ENCODE results near the gene SHMT2. TPM values are rescaled to one million over a fixed set of nuclear protein-coding genes. Genes with fewer than 3 reads are reported as not detected.

SHMT2 gene
- total and polyA plus RNA-seq, 2 donors, result 37.0 to 63.1 TPM

DNA sequence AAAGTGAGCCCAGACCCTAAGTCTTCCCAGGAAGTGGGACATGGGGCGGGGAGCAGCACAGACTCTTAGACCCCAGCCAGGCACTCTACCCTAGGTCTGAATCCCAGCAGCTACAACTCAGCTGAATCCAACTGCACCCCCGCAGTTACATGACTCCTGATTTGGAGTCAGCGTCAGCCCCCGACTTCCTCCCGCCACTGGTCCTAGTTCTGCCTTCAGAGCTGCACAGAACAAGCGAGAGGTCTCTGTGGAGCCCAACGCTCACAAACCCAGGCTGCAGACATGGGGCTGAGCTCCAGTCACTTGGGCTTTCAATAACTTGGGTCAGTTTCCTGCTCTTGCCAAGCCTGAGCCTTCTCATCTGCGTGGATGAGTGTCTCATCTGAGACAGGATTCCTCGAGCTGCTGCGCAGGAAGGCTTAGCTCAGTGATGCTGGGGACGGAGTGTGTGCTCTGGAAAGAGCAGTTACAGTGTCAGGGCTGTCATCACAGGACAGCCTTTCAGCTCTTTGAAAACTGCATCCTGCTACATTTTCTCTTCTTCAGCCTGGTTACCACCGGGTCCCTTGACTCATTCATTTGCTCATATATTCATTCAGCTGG lies 43.5 kb upstream of the SHMT2 start:
- H3K9me3 ChIP-seq (ENCODE audit: control insufficient read depth in 2 of 2, insufficient read depth in 1 of 2, low read length in 1 of 2), result no peaks in the 10 kb centered on the region
- H3K4me3 ChIP-seq (ENCODE audit: low read length in 2 of 2), result no peak overlapping the region
- H3K27me3 ChIP-seq (ENCODE audit: control insufficient read depth in 2 of 2, insufficient read depth in 1 of 2, low read length in 1 of 2), result peaks cover 0 to 8% of the 10 kb centered on the region in 2 donors
- DNase-seq (ENCODE audit: low read depth in 6 of 9, low spot score in 9 of 9), result no peak
- no peaks in the 10 kb centered on the region for H3K36me3 ChIP-seq (ENCODE audit: control insufficient read depth in 2 of 2, insufficient read depth in 2 of 2, low read length in 1 of 2)
- 93% methylated on average over 12 of the region's 12 CpGs for WGBS
- H3K4me1 ChIP-seq (ENCODE audit: control insufficient read depth in 2 of 2, insufficient read depth in 2 of 2, low read length in 2 of 2), result peaks cover 0 to 3% of the 10 kb centered on the region in 2 donors
- no peak overlapping the region for H3K27ac ChIP-seq (ENCODE audit: low read depth in 1 of 2, low read length in 1 of 2)

DNA sequence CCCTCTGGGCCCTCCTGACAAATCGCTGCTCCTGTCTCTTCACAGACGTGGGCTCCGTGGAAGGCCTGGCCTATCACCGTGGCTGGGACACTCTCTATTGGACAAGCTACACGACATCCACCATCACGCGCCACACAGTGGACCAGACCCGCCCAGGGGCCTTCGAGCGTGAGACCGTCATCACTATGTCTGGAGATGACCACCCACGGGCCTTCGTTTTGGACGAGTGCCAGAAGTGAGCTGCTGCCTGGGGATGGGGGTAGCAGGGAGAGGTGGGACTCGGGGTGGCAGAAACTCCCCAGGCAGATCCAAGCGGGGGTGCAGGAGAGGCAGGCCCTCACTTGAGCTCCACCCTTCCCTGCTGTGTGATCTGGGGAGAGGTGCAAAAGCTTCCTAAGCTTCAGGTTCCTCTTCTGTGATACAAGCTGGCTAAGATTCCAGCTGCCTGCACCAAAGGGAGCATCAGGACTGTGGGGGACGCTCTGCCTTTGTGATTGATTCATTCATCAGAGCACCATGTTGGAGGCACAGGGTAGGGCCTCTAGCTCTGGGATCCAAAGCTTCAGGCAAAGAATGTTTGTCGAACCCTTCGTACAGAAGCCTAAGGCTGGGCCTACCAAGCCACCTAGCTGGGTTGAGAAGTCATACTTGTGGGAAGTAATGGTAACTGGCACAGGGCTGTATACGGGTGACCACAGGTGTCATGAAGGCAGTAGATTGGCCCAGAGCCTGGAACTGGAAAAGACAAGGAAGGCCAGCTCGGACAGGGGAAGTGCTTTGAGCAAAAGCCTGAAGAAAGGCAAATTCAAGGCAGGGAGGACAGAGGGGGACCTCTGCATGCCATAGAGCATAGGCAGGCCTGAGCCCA lies 42.1 kb upstream of the SHMT2 start:
- H3K9me3 ChIP-seq (ENCODE audit: control insufficient read depth in 2 of 2, insufficient read depth in 1 of 2, low read length in 1 of 2), result no peaks in the 10 kb centered on the region
- no peaks in the 10 kb centered on the region for H3K36me3 ChIP-seq (ENCODE audit: control insufficient read depth in 2 of 2, insufficient read depth in 2 of 2, low read length in 1 of 2)
- peaks cover 0 to 8% of the 10 kb centered on the region in 2 donors for H3K27me3 ChIP-seq (ENCODE audit: control insufficient read depth in 2 of 2, insufficient read depth in 1 of 2, low read length in 1 of 2)
- no peak for DNase-seq (ENCODE audit: low read depth in 6 of 9, low spot score in 9 of 9)
- no peak overlapping the region for H3K27ac ChIP-seq (ENCODE audit: low read depth in 1 of 2, low read length in 1 of 2)
- H3K4me3 ChIP-seq (ENCODE audit: low read length in 2 of 2), result no peak overlapping the region
- H3K4me1 ChIP-seq (ENCODE audit: control insufficient read depth in 2 of 2, insufficient read depth in 2 of 2, low read length in 2 of 2), result peaks cover 0 to 3% of the 10 kb centered on the region in 2 donors
- WGBS, result 90% methylated on average over 21 of the region's 21 CpGs

DNA sequence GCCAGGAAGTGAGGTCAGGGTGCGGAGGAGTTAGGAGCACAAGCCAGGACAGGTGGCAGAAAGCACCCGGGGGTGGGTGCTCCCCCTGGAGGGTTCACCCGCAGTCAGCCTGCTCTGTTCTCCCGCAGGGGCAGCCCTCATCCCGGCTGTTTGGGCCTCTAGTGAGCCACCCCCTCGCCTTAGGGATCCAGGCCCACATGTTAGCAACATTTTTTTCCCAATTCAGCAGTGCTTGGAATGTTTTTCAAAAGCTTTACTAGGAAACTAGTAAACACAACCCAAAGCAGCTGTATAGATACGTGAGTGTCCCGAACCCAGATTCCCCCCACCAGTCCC lies 41.5 kb upstream of the SHMT2 start:
- Histone ChIP-seq H3K4me1 (ENCODE audit: control insufficient read depth in 2 of 2, insufficient read depth in 2 of 2, low read length in 2 of 2) (peaks cover 0 to 2% of the 10 kb centered on the region in 2 donors), H3K4me3 (ENCODE audit: low read length in 2 of 2) (no peak overlapping the region), H3K36me3 (ENCODE audit: control insufficient read depth in 2 of 2, insufficient read depth in 2 of 2, low read length in 1 of 2) (no peaks in the 10 kb centered on the region), H3K9me3 (ENCODE audit: control insufficient read depth in 2 of 2, insufficient read depth in 1 of 2, low read length in 1 of 2) (no peaks in the 10 kb centered on the region), H3K27ac (ENCODE audit: low read depth in 1 of 2, low read length in 1 of 2) (no peak overlapping the region), H3K27me3 (ENCODE audit: control insufficient read depth in 2 of 2, insufficient read depth in 1 of 2, low read length in 1 of 2) (peaks cover 0 to 8% of the 10 kb centered on the region in 2 donors)
- 89% methylated on average over 8 of the region's 8 CpGs for WGBS
- DNase-seq (ENCODE audit: low read depth in 6 of 9, low spot score in 9 of 9), result no peak

DNA sequence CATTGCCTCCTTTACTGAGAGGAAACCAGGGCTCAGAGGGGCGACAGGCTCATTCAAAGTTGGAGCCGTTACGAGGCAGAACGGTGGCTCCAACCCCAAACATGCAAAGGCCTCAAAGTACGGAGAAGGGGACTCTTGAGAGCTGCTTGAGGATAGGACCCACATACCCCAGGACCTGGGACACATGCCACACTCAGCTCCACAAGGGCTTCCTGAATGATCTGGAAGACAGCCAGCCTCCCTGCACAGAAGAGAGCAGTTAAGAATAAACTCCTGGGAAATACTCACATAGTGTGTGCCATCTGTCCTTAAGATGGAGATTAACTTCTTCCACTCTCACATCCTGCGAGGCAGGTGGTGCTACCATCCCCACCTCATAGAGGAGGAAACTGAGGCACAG lies 39.5 kb upstream of the SHMT2 start:
- H3K27ac ChIP-seq (ENCODE audit: low read depth in 1 of 2, low read length in 1 of 2), result no peak overlapping the region
- H3K36me3 ChIP-seq (ENCODE audit: control insufficient read depth in 2 of 2, insufficient read depth in 2 of 2, low read length in 1 of 2), result no peaks in the 10 kb centered on the region
- no peaks in the 10 kb centered on the region for H3K4me1 ChIP-seq (ENCODE audit: control insufficient read depth in 2 of 2, insufficient read depth in 2 of 2, low read length in 2 of 2)
- no peak for DNase-seq (ENCODE audit: low read depth in 6 of 9, low spot score in 9 of 9)
- WGBS, result 87% methylated on average over 6 of the region's 6 CpGs
- peaks cover 0 to 2% of the 10 kb centered on the region in 2 donors for H3K27me3 ChIP-seq (ENCODE audit: control insufficient read depth in 2 of 2, insufficient read depth in 1 of 2, low read length in 1 of 2)
- H3K9me3 ChIP-seq (ENCODE audit: control insufficient read depth in 2 of 2, insufficient read depth in 1 of 2, low read length in 1 of 2), result no peaks in the 10 kb centered on the region
- no peak overlapping the region for H3K4me3 ChIP-seq (ENCODE audit: low read length in 2 of 2)

DNA sequence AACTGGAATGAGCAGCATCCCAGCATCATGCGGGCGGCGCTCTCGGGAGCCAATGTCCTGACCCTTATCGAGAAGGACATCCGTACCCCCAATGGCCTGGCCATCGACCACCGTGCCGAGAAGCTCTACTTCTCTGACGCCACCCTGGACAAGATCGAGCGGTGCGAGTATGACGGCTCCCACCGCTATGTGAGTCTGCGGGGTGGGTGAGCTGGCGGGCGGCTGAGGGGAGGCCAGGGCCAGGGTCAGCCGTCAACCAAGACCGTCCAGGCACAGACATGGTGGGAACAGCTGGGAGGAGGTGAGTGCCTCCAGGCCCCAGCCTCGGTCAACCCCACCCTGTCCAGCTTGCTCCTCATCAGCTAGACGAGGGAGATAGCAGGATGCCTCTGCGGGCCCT lies 38.7 kb upstream of the SHMT2 start:
- no peak for DNase-seq (ENCODE audit: low read depth in 6 of 9, low spot score in 9 of 9)
- no peaks in the 10 kb centered on the region for H3K9me3 ChIP-seq (ENCODE audit: control insufficient read depth in 2 of 2, insufficient read depth in 1 of 2, low read length in 1 of 2)

DNA sequence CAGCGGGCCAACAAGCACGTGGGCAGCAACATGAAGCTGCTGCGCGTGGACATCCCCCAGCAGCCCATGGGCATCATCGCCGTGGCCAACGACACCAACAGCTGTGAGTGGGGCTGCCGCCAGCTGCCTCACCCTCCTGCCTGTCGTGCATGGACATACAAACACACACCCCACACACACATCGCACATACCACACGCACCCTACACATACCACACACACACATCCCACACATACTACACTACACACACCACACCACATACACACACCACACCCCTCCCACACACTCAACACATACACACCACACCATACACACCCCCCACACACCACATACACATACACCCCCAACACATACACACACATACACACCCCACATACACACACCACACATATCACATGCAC lies 38.1 kb upstream of the SHMT2 start:
- Histone ChIP-seq H3K4me3 (ENCODE audit: low read length in 2 of 2) (no peak overlapping the region), H3K36me3 (ENCODE audit: control insufficient read depth in 2 of 2, insufficient read depth in 2 of 2, low read length in 1 of 2) (no peaks in the 10 kb centered on the region), H3K27me3 (ENCODE audit: control insufficient read depth in 2 of 2, insufficient read depth in 1 of 2, low read length in 1 of 2) (peaks cover 0 to 11% of the 10 kb centered on the region in 2 donors), H3K27ac (ENCODE audit: low read depth in 1 of 2, low read length in 1 of 2) (no peak overlapping the region), H3K4me1 (ENCODE audit: control insufficient read depth in 2 of 2, insufficient read depth in 2 of 2, low read length in 2 of 2) (no peaks in the 10 kb centered on the region), H3K9me3 (ENCODE audit: control insufficient read depth in 2 of 2, insufficient read depth in 1 of 2, low read length in 1 of 2) (no peaks in the 10 kb centered on the region)
- no peak for DNase-seq (ENCODE audit: low read depth in 6 of 9, low spot score in 9 of 9)
- WGBS, result 97% methylated on average over 11 of the region's 11 CpGs

More for the DNA sequence above, 38.7 kb upstream of the SHMT2 start:
- 98% methylated on average over 23 of the region's 23 CpGs for WGBS
- Histone ChIP-seq H3K36me3 (ENCODE audit: control insufficient read depth in 2 of 2, insufficient read depth in 2 of 2, low read length in 1 of 2) (no peaks in the 10 kb centered on the region), H3K4me3 (ENCODE audit: low read length in 2 of 2) (no peak overlapping the region), H3K4me1 (ENCODE audit: control insufficient read depth in 2 of 2, insufficient read depth in 2 of 2, low read length in 2 of 2) (no peaks in the 10 kb centered on the region), H3K27me3 (ENCODE audit: control insufficient read depth in 2 of 2, insufficient read depth in 1 of 2, low read length in 1 of 2) (peaks cover 0 to 8% of the 10 kb centered on the region in 2 donors), H3K27ac (ENCODE audit: low read depth in 1 of 2, low read length in 1 of 2) (no peak overlapping the region)

DNA sequence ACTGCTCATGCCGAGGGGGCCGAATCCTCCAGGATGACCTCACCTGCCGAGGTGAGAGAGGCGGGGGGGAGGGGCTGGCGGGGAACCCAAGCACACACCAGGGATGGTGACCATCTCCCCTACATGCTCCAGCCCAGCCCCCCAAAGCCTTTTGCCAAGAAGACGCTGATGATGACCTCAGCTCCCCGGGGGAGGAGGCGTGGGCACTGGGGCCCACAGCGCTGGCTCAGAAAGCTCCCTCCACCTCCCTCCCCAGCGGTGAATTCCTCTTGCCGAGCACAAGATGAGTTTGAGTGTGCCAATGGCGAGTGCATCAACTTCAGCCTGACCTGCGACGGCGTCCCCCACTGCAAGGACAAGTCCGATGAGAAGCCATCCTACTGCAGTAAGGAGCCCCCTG lies 36.6 kb upstream of the SHMT2 start:
- no peaks in the 10 kb centered on the region for H3K36me3 ChIP-seq (ENCODE audit: control insufficient read depth in 2 of 2, insufficient read depth in 2 of 2, low read length in 1 of 2)
- H3K27me3 ChIP-seq (ENCODE audit: control insufficient read depth in 2 of 2, insufficient read depth in 1 of 2, low read length in 1 of 2), result peaks cover 0 to 11% of the 10 kb centered on the region in 2 donors
- no peaks in the 10 kb centered on the region for H3K4me1 ChIP-seq (ENCODE audit: control insufficient read depth in 2 of 2, insufficient read depth in 2 of 2, low read length in 2 of 2)
- H3K9me3 ChIP-seq (ENCODE audit: control insufficient read depth in 2 of 2, insufficient read depth in 1 of 2, low read length in 1 of 2), result no peaks in the 10 kb centered on the region
- no peak for DNase-seq (ENCODE audit: low read depth in 6 of 9, low spot score in 9 of 9)
- WGBS, result 97% methylated on average over 16 of the region's 16 CpGs
- H3K4me3 ChIP-seq (ENCODE audit: low read length in 2 of 2), result no peak overlapping the region
- H3K27ac ChIP-seq (ENCODE audit: low read depth in 1 of 2, low read length in 1 of 2), result no peak overlapping the region

DNA sequence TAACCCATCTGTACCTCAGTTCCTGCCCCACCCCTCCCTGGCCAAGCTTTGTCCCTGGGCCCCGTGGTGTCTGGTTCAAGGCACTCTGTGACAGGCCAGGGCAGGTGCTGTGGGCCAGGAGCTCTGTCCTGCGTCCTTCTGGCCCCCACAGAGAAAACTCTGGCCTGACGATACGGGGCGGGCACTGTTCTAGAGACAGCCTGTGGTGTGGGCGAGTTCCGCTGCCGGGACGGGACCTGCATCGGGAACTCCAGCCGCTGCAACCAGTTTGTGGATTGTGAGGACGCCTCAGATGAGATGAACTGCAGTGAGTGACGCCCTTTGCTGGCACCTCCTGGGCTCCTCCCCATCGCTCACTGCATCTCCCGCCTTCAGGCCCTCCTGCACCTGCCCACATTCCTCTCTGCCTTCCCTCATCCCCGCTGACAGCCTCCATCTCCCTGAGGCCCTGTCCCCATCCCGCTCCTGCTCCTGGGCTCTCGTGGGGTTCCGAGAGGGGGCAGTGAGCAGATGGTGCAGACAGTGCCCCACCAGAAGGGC lies 35.7 kb upstream of the SHMT2 start:
- H3K9me3 ChIP-seq (ENCODE audit: control insufficient read depth in 2 of 2, insufficient read depth in 1 of 2, low read length in 1 of 2), result no peaks in the 10 kb centered on the region
- H3K27ac ChIP-seq (ENCODE audit: low read depth in 1 of 2, low read length in 1 of 2), result no peak overlapping the region
- 95% methylated on average over 19 of the region's 19 CpGs for WGBS
- DNase-seq (ENCODE audit: low read depth in 6 of 9, low spot score in 9 of 9), result no peak
- no peaks in the 10 kb centered on the region for H3K4me1 ChIP-seq (ENCODE audit: control insufficient read depth in 2 of 2, insufficient read depth in 2 of 2, low read length in 2 of 2)
- H3K36me3 ChIP-seq (ENCODE audit: control insufficient read depth in 2 of 2, insufficient read depth in 2 of 2, low read length in 1 of 2), result no peaks in the 10 kb centered on the region
- H3K27me3 ChIP-seq (ENCODE audit: control insufficient read depth in 2 of 2, insufficient read depth in 1 of 2, low read length in 1 of 2), result peaks cover 0 to 11% of the 10 kb centered on the region in 2 donors
- no peak overlapping the region for H3K4me3 ChIP-seq (ENCODE audit: low read length in 2 of 2)

DNA sequence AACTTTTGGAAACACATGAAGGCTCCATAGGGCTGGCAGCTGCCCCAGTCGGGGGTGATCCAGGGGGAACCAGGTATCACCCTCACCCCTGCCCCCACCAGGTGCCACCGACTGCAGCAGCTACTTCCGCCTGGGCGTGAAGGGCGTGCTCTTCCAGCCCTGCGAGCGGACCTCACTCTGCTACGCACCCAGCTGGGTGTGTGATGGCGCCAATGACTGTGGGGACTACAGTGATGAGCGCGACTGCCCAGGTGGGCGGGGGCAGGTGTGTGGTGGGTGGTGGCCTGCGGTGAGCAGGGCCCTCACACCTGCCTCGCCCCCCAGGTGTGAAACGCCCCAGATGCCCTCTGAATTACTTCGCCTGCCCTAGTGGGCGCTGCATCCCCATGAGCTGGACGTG lies 35.3 kb upstream of the SHMT2 start:
- Histone ChIP-seq H3K4me3 (ENCODE audit: low read length in 2 of 2) (no peak overlapping the region), H3K27ac (ENCODE audit: low read depth in 1 of 2, low read length in 1 of 2) (no peak overlapping the region), H3K9me3 (ENCODE audit: control insufficient read depth in 2 of 2, insufficient read depth in 1 of 2, low read length in 1 of 2) (no peaks in the 10 kb centered on the region), H3K4me1 (ENCODE audit: control insufficient read depth in 2 of 2, insufficient read depth in 2 of 2, low read length in 2 of 2) (no peaks in the 10 kb centered on the region), H3K36me3 (ENCODE audit: control insufficient read depth in 2 of 2, insufficient read depth in 2 of 2, low read length in 1 of 2) (no peaks in the 10 kb centered on the region), H3K27me3 (ENCODE audit: control insufficient read depth in 2 of 2, insufficient read depth in 1 of 2, low read length in 1 of 2) (peaks cover 0 to 11% of the 10 kb centered on the region in 2 donors)
- WGBS, result 94% methylated on average over 18 of the region's 18 CpGs
- no peak for DNase-seq (ENCODE audit: low read depth in 6 of 9, low spot score in 9 of 9)

Measured in thymus (tissue), 11 donors.